Natural killer cell (primary cell): Measurements from ENCODE around the gene PPP1R9A. TPM values are rescaled to one million over a fixed set of nuclear protein-coding genes. Genes with fewer than 3 reads are reported as not detected.

ENCODE experiments used
- ATAC-seq, 3 donors: fragments of 150-1000 bp in 2 of 3; fragments of 200-7000 bp in 1 of 3; cut with Tn5 transposase; 1 replicate in 1 of 3; 2 replicates in 2 of 3; pipeline ENCODE4 v1.10.0; 2021; ENCODE audit warnings: mild to moderate bottlenecking in 2 of 3, moderate library complexity in 2 of 3
- DNase-seq, 2 donors: peaks; one replicate each; pipeline versions ENCODE4 v3.0.0 to v3.0.0-alpha.2; 2013 to 2021; ENCODE audit warnings: mixed read lengths in 1 of 2
- H3K27ac ChIP-seq: one replicate; pipeline ENCODE4 v1.5.1; 2013; ENCODE audit warnings: mild to moderate bottlenecking, low read length
- H3K27me3 ChIP-seq: one replicate; pipeline ENCODE4 v1.6.1; 2013; ENCODE audit warnings: low read length; ENCODE audit not compliant: control insufficient read depth, insufficient read depth
- H3K36me3 ChIP-seq: one replicate; pipeline ENCODE4 v1.6.1; 2013; ENCODE audit warnings: low read length; ENCODE audit not compliant: control insufficient read depth, insufficient read depth
- H3K4me1 ChIP-seq: one replicate; pipeline ENCODE4 v1.6.1; 2013; ENCODE audit warnings: low read length; ENCODE audit not compliant: control insufficient read depth, insufficient read depth
- H3K4me3 ChIP-seq: one replicate; pipeline ENCODE4 v1.5.1; 2013; ENCODE audit warnings: low read length
- H3K9me3 ChIP-seq: one replicate; pipeline ENCODE4 v1.6.1; 2013; ENCODE audit warnings: low read length; ENCODE audit not compliant: control insufficient read depth, insufficient read depth
- H3K27ac Mint-ChIP-seq, 2 donors: one replicate each; pipeline ENCODE4 v1.8.0; 2022; ENCODE audit warnings: mild to moderate bottlenecking in 2 of 2, mixed read lengths in 2 of 2, moderate library complexity in 1 of 2
- H3K27me3 Mint-ChIP-seq, 2 donors: one replicate each; pipeline ENCODE4 v1.8.0; 2022; ENCODE audit warnings: low read depth in 2 of 2, mixed read lengths in 2 of 2
- H3K36me3 Mint-ChIP-seq: one replicate; pipeline ENCODE4 v1.8.0; 2022; ENCODE audit warnings: mixed read lengths
- H3K4me1 Mint-ChIP-seq, 2 donors: one replicate each; pipeline ENCODE4 v1.8.0; 2022; ENCODE audit warnings: mixed read lengths in 2 of 2
- H3K4me3 Mint-ChIP-seq: one replicate; pipeline ENCODE4 v1.8.0; 2022; ENCODE audit warnings: mild to moderate bottlenecking, moderate library complexity, mixed read lengths
- H3K9me3 Mint-ChIP-seq, 2 donors: one replicate each; pipeline ENCODE4 v1.8.0; 2022; ENCODE audit warnings: mixed read lengths in 2 of 2
- CTCF ChIP-seq: fragments of 200-600 bp; IDR thresholded peaks from one replicate; pipeline ENCODE4 v1.8.0; 2022; ENCODE audit warnings: antibody characterized with exemption
- whole genome bisulfite sequencing: methylation state at CpG from one replicate; pipeline ENCODE4 v1.1.7; 2013; ENCODE audit warnings: missing lambda C conversion rate; ENCODE audit not compliant: insufficient coverage; 5-methylcytosine and 5-hydroxymethylcytosine counted together
- intact Hi-C: fragments of 100-400 bp; cut with micrococcal nuclease; formaldehyde crosslinking; loops from one replicate; pipeline ENCODE4 v1.14.2; 2022
- total RNA-seq, 4 donors: library from RNA; stranded (reverse); fragments of 120-200 nt in 1 of 4; gene quantifications; one replicate each; pipeline versions ENCODE4 v1.2.3 to v1.2.4, GENCODE V29; 2013 to 2022

The PPP1R9A gene
- total RNA-seq, 3 donors from 2014 or later (not counting 1 experiment from before 2014, with no cell fraction given) = 1.6 to 6.0 (median 2.0) TPM

- H3K4me3 Mint-ChIP-seq = no peak overlapping the region
- no peak overlapping the region for H3K27ac Mint-ChIP-seq
- DNase-seq (no peak), ATAC-seq (no peak)
- H3K4me3 ChIP-seq = no peak overlapping the region
- peaks cover 4% of the 10 kb centered on the region in 2 donors for H3K9me3 Mint-ChIP-seq
- H3K36me3 ChIP-seq = no peaks in the 10 kb centered on the region
- H3K27me3 ChIP-seq = no peaks in the 10 kb centered on the region
- no peaks in the 10 kb centered on the region for H3K36me3 Mint-ChIP-seq
- intact Hi-C loops = no loop called here
- H3K27ac ChIP-seq = no peak overlapping the region
- no peak for TF ChIP-seq CTCF
- H3K4me1 ChIP-seq = no peaks in the 10 kb centered on the region
- H3K27me3 Mint-ChIP-seq = no peaks in the 10 kb centered on the region
- no peaks in the 10 kb centered on the region for H3K9me3 ChIP-seq
- no peaks in the 10 kb centered on the region for H3K4me1 Mint-ChIP-seq
Measured at GRCh38 chr7:95169678-95170077, 262.3 kb downstream of the PPP1R9A start.

GRCh38 chr7:95172420-95172819 lies 265.0 kb downstream of the PPP1R9A start:
- Mint-ChIP-seq H3K27ac (no peak overlapping the region), H3K4me3 (no peak overlapping the region), H3K4me1 (no peaks in the 10 kb centered on the region), H3K36me3 (no peaks in the 10 kb centered on the region), H3K27me3 (no peaks in the 10 kb centered on the region), H3K9me3 (peaks cover 3 to 6% of the 10 kb centered on the region in 2 donors)
- DNase-seq (no peak), ATAC-seq (no peak)
- intact Hi-C loops = no loop called here
- no peaks in the 10 kb centered on the region for H3K9me3 ChIP-seq
- H3K4me1 ChIP-seq = no peaks in the 10 kb centered on the region
- no peak overlapping the region for H3K4me3 ChIP-seq
- no peak for TF ChIP-seq CTCF
- no peak overlapping the region for H3K27ac ChIP-seq
- no peaks in the 10 kb centered on the region for H3K36me3 ChIP-seq
- WGBS = 67% methylated on average over 1 of the region's 1 CpG
- H3K27me3 ChIP-seq = no peaks in the 10 kb centered on the region

- no peak overlapping the region for H3K4me3 Mint-ChIP-seq
- no peaks in the 10 kb centered on the region for H3K9me3 ChIP-seq
- no peaks in the 10 kb centered on the region for H3K4me1 Mint-ChIP-seq
- WGBS = 85% methylated on average over 3 of the region's 3 CpGs
- ATAC-seq (no peak), DNase-seq (peak in 1 of 2 donors; percentile 1)
- H3K36me3 Mint-ChIP-seq = no peaks in the 10 kb centered on the region
- H3K4me1 ChIP-seq = no peaks in the 10 kb centered on the region
- H3K27ac ChIP-seq = no peak overlapping the region
- no peaks in the 10 kb centered on the region for H3K27me3 Mint-ChIP-seq
- no peak overlapping the region for H3K4me3 ChIP-seq
- TF ChIP-seq CTCF = no peak
- H3K27ac Mint-ChIP-seq = no peak overlapping the region
- intact Hi-C loops = no loop called here
- no peaks in the 10 kb centered on the region for H3K36me3 ChIP-seq
- H3K27me3 ChIP-seq = no peaks in the 10 kb centered on the region
- no peaks in the 10 kb centered on the region for H3K9me3 Mint-ChIP-seq
Measured at GRCh38 chr7:95190515-95190914, 283.1 kb downstream of the PPP1R9A start.

- TF ChIP-seq CTCF = no peak
- Mint-ChIP-seq H3K4me1 (no peaks in the 10 kb centered on the region), H3K9me3 (no peaks in the 10 kb centered on the region), H3K27ac (no peak overlapping the region), H3K36me3 (no peaks in the 10 kb centered on the region), H3K27me3 (no peaks in the 10 kb centered on the region), H3K4me3 (no peak overlapping the region)
- Histone ChIP-seq H3K27me3 (no peaks in the 10 kb centered on the region), H3K27ac (no peak overlapping the region), H3K36me3 (no peaks in the 10 kb centered on the region), H3K9me3 (no peaks in the 10 kb centered on the region), H3K4me1 (no peaks in the 10 kb centered on the region), H3K4me3 (no peak overlapping the region)
- intact Hi-C loops = no loop called here
- ATAC-seq (no peak), DNase-seq (no peak)
Measured at GRCh38 chr7:95191795-95192194, 284.4 kb downstream of the PPP1R9A start.
